NCI-H226 (cell line): ENCODE data around the gene AIRE.
"Not testable (repeated sequence)": the region's sequence is repeated elsewhere in the genome, so short reads cannot be mapped to it uniquely, and the experiment has no call there.

Source experiments
- DNase-seq: peaks from one replicate; pipeline ENCODE4 v3.0.0-alpha.2; 2015

Gene AIRE

GRCh38 chr21:44267655-44268142, 18.0 kb upstream of the AIRE start:
- DNase-seq: no peak

DNA sequence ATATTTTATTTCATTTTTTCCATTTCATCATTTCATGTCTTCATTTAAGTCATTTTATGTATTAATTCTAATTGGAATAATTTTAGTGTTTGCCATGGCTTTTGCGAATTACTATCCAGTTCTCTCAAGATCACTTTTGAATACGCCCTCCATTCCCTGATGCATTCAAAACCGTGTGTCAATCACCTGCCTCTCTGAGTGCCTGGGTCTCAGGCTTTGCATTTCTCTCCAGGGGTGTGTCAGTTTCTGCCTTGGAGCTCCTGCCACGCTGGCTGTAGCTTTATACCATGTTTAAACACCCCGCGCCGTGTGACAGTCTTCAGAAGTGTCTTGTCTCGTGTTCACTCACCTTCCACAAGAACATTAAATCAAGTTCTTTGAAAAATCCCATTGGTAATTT, 16.6 kb upstream of the AIRE start:
- no peak for DNase-seq

- no peak for DNase-seq
Observed at GRCh38 chr21:44271558-44272283, 14.0 kb upstream of the AIRE start.

DNA sequence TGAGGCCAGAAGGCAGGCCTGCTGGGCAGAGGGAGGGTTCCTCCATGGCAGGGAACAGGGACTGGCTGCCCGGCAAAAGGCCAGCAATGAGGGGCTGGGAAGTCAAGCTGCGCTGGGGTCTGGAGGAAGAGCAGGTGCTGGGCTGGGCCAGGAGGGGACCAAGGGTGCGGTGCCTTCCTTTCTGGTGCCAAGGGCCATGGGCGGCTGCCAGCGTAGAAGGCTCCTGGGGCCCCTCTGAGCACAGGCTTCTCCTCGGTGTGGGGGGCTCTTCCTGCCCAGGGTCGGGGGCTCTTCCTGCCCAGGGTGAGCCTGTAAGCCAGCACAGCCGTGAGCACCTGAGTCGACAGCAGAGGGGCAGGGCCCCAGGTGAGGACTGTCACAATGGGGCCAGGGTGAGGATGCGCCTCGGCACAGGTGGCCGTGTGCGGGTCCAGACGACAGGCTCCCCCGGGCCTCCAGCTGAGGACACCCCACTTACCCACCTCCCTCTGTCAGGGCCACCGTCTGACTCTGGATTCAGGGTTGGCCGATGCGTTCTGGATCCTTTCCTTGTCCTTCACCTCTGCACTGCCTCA, 13.3 kb upstream of the AIRE start:
- DNase-seq: no peak

- DNase-seq: no peak
Observed at GRCh38 chr21:44273046-44273445, 12.6 kb upstream of the AIRE start.

DNA sequence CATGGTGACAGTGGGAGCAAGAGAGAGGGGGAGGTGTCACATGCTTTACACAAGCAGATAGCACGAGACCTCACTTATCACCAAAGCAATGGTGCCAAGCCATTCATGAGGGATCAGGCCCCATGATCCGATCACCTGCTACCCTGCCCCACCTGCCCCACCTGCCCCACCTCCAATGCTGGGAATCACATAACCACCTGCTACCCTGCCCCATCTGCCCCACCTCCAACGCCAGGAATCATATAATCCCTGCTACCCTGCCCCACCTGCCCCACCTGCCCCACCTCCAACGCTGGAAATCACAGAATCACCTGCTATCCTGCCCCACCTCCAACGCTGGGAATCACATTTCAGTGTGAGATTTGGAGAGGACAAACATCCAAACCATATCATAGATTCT, 10.6 kb upstream of the AIRE start:
- no peak for DNase-seq

- DNase-seq: no peak
Observed at GRCh38 chr21:44279354-44280260, 6.1 kb upstream of the AIRE start.

DNA sequence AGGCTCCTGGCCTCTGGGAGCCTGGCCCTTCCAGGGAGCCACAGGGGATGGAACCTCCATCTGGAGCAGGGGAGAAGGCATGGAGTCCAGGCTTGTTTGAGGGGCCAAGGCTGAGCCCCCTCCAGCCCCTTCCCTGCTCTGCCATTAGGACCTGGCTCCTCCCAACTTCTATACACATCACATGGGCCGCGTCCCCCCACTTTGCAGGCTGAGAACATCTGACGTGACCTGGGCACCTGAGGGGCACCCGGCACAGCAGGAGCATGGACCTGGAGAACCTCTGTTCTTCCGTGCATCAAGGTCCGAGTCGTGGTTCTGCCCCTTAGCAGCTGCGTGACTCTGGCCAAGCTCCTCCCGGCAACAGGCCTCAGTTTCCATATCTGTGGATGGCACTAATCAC, 3.9 kb upstream of the AIRE start:
- DNase-seq: no peak

GRCh38 chr21:44282370-44282769, 3.3 kb upstream of the AIRE start:
- no peak for DNase-seq

DNA sequence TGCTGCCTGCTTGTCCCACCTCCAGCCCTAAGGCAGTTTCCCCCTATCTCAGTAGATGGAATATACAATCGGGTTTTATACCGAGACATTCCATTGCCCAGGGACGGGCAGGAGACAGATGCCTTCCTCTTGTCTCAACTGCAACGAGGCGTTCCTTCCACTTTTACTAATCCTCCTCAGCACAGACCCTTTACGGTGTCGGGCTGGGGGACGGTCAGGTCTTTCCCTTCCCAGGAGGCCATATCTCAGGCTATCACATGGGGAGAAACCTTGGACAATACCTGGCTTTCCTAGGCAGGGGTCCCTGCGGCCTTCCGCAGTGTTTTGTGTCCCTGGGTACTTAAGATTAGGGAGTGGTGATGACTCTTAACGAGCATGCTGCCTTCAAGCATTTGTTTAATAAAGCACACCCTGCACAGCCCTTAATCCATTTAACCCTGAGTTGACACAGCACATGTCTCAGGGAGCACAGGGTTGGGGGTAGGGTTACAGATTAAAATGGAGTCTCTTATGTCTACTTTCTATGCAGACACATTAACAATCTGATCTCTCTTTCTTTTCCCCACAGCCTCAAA, 2.4 kb upstream of the AIRE start:
- DNase-seq: not testable (repeated sequence)

DNA sequence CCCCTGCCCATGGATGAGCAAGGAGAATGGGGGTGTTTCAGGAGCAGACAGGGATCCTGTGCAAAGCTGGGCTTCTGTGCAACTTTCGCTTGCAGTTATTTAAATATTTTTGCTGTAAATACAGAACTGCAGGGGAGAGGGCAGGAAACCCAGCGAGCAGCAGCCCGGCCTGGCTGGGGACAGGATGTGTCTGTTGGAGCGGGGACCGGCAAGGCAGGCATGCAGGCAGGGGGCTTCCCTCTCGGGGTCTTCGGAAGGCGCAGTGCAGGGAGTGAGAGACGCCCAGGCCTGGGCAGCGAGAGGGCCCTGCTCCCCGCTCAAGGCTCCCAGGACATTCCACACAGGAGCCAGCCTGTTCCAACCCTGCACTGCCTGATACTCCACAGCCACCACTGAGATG, 1.7 kb upstream of the AIRE start:
- DNase-seq: no peak

DNA sequence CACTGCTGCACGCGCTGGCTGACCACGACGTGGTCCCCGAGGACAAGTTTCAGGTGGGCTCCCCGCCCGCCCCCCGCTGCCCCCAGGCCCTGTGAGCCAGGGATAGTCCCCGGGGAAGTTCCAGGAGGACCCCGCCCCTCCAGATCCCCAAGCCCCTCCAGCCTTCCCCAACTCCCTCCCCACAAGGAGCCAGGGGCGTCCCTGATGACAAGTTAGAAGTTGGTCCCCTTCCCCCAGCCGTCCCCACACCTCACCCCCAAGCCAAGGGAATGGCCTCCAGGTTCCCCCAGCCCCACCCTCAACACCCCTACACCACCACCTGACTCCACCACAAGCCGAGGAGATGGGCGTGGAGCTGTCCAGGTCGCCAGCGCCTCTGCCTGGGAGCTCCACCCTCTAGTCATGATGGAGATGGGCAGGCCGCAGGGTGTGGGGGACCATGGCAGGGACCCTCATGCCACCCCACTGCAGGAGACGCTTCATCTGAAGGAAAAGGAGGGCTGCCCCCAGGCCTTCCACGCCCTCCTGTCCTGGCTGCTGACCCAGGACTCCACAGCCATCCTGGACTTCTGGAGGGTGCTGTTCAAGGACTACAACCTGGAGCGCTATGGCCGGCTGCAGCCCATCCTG, 525 bp downstream of the AIRE start:
- no peak for DNase-seq

DNA sequence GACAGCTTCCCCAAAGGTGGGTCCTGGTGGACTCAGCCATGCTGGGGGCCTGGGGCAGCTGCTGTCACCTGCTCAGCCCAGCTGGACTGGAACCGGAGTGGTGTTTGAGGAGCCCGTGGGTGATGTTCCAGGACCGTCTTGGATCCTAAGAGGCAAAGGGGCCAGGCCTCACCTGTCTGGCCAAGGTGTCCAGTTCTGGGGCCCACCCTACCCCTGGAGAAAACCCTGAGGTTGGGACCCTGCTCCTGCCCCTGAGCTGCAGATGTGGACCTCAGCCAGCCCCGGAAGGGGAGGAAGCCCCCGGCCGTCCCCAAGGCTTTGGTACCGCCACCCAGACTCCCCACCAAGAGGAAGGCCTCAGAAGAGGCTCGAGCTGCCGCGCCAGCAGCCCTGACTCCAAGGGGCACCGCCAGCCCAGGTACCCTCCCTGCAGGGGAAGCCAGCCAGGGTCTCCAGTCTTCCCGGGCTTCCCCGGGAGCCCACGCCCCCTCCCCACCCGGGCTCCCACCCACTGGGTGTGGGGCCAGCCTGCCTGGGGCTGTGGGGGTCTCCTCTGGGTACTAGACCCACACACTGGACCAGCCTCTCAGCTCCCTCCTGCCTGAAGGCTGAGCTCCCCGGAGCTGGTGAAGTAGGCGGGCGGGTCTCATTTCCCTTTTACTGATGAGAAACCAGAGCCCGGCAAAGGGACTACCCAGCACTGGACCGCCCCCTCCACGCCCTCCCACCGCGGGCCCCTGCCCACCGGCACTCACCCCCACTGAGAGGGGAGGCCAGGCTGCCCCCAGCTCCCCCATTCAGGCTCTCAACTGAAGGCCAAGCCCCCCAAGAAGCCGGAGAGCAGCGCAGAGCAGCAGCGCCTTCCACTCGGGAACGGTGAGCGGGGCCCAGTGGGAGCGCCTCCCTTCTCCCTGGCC, 1.3 kb downstream of the AIRE start:
- no peak for DNase-seq

DNA sequence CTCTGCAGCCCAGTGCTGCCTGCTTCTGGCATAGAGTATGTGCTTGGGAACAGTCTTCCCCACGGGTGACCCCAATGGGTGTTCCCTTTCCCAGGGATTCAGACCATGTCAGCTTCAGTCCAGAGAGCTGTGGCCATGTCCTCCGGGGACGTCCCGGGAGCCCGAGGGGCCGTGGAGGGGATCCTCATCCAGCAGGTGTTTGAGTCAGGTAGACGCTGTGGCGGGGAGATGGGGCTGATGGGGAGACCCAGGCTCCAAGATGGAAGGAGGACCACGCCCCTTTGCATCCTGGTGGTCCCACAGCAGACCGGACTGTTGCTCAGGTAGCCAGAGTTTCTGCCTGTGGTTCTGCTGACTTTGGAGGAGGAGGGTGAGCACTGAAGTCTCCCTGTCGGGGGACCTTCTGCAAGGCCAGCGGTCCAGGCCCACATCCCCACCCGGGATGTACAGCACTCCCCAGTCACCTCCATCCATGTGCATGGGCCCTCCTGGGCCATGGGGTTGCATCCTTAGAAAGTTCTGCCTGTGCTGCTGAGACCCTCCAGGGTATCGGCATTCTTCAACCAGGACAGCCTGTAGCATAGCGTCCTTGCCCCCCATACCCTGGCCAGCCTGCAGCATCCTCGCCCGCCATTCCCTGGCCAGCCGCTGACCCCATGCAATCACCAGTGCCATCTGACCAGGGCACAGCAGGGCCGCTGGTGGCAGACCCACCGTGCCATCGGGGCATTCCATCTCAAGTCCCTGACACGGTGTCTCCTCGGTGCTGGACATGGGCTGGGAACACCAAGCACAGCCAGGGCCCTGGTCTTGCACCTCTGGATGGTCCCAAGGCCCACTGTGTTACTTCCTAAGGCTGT, 2.8 kb downstream of the AIRE start:
- no peak for DNase-seq

DNA sequence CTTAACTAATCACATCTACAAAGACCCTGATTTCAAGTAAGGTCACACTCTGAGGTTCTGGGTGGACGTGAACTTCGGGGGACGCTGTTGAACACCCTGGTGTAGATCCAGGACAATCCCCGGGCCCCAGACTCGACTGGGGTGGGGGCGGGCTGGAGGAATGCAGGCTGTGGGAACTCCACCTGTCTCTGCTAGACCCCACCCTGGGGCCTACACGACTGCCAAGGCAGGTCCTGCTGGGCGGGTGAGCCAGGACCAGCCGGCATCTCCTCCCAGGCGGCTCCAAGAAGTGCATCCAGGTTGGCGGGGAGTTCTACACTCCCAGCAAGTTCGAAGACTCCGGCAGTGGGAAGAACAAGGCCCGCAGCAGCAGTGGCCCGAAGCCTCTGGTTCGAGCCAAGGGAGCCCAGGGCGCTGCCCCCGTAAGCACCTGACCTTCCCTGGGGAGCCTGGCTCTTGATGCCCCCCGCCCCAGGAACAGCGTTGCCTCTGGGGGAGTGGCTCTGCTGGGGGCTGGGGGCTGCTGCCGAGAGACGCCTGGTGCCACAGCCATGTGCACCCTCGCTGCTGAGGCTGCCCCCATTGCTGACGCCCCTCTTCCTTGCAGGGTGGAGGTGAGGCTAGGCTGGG, 3.8 kb downstream of the AIRE start:
- no peak for DNase-seq

DNA sequence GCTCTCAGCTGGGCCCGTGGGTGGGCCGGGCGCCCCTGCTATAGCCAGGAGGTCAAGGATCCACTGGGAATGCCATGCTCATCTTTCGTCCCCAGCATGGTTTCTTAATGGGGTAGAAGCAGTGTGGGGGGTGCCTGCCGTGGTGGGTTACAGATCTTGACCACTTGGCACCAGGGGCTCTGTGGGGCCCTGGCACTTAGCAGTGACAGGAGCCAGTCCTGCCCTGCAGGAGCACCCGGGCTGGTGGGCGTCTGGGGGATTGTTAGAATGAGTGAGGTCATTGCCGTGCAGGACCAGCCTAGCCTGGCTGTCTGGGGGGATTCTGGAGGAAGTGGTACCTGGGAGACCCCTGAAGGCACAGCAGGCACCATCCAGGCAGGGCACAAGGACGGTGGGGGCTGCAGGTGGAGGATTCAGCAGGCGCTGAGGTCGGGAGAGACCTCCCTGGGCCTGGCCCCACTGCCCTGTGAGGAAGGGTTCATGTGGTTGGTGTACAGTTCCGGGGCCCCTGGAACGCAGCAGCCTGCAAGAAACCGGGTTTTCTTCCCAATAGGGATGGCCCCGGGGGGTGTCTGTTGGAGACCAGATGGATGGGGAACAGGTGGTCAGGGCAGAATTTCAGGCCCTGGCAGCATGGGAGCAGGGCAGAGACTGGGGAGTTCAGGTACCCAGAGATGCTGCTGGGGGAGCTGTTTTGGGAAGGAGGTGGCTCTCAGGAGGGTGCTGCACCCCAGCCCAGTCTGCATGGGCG, 4.8 kb downstream of the AIRE start:
- DNase-seq: no peak

DNA sequence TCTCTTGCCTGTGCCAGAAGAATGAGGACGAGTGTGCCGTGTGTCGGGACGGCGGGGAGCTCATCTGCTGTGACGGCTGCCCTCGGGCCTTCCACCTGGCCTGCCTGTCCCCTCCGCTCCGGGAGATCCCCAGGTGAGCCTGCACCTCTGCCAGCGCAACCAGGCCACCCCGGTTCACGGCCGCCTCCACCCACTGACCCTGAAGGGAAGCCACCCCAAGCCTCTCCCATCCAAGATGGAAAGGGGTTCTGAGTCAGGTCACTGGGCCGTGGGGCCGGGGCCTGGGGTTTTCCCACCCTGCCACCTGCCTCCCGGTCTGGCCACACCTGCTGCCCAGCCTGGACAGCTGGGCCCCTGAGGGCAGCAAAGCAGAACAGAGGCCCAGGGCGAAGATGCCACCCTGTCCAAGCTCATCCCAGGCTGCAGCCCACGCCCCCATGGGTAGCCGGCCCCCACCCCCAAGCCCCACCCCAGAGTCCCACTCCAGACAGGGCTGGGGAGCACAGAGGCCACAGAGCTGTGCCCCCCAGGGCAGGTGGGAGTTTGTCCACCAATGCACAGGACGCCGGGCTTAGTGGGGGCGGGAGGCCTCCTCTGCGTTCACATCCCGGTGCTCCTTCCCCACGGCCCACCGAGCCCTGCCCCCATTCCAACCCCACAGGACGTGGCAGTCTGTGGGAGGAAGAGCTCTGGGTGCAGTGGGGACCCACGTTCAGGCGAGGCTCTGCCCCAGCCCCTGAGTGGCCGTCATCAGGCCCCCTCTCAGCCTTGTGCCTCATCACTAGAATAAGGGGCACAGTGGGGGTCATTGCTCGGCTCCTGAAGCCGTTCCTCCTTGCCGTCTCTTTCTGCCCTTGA, 5.6 kb downstream of the AIRE start:
- DNase-seq: no peak
